Suprapubic skin (tissue), 4 donors: ENCODE measurements around the gene CLPSL2.

Source experiments
- EP300 ChIP-seq: sonication (generic); formaldehyde crosslinking; IDR thresholded peaks from one replicate; pipeline ENCODE4 v1.6.1; 2017; ENCODE audit warnings: antibody characterized with exemption
- POLR2A ChIP-seq, 2 donors: fragments of 450-650 bp; IDR thresholded peaks; one replicate each; pipeline ENCODE4 v1.6.1; 2017; ENCODE audit warnings: antibody characterized with exemption in 2 of 2, mild to moderate bottlenecking in 2 of 2, moderate library complexity in 2 of 2
- POLR2AphosphoS5 ChIP-seq, 3 donors: sonication (generic); formaldehyde crosslinking; IDR thresholded peaks; one replicate each; pipeline ENCODE4 v1.6.1; 2017; ENCODE audit warnings: antibody characterized with exemption in 3 of 3
- TF ChIP-seq, protein P1 (sequence below), 2 donors: fragments of 200-600 bp in 1 of 2; fragments of 450-650 bp in 1 of 2; sonication (generic) in 1 of 2; IDR thresholded peaks; one replicate each; pipeline ENCODE4 v1.5.1; 2016 to 2019; ENCODE audit warnings: antibody characterized with exemption in 2 of 2, mild to moderate bottlenecking in 1 of 2, moderate library complexity in 1 of 2

DNA sequence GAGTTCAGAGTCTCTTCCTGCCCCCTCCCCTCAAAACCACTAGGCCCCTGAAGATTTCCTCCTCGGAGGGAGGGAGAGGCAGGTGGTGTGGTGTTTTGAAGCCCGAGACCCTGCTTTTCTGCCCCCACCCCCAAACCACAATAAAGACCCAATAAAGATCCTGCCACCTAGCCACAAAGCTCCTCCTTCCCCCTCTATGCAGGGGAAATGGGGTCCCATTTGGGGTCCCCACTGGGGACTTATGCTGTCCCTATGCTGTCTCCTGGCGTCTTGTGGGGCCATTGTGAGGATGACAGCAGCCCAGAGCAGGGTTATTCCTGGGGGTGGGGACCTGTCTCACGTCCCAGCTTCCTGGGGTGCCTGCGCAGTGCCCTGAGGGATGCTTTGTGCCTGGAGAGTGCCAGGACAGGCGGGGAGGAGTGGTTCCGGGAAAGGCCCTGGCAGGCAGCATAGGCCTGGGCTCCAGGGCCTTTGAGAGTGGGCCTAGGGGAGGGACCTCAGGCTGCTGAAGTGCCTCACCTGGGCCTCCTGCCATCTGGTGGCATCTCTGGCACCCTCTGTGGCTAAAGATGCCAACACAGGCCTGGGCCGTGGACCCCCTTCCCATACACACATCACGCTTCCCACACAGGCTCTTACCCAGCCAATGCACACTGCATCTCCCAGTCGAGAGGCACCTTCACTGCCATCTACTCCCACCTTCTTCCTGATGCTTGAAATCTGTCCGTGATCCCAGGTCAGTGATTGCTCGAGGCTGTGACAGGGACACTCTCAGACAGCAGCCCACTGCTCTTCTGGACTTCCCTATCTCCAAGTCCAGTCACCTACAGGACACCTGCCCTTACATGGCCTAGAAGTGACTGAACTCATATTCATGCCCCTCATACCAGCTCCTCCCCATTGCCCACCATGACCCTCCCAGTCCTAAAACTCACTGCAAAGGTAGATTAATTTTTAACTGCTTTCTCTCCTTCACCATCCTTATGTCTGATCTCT lies 47.4 kb upstream of the CLPSL2 start:
- TF ChIP-seq POLR2AphosphoS5 (IDR thresholded peaks at IDR 0.05): peak in 2 of 3 donors; percentile 76 to 85
- TF ChIP-seq, protein P1, sequence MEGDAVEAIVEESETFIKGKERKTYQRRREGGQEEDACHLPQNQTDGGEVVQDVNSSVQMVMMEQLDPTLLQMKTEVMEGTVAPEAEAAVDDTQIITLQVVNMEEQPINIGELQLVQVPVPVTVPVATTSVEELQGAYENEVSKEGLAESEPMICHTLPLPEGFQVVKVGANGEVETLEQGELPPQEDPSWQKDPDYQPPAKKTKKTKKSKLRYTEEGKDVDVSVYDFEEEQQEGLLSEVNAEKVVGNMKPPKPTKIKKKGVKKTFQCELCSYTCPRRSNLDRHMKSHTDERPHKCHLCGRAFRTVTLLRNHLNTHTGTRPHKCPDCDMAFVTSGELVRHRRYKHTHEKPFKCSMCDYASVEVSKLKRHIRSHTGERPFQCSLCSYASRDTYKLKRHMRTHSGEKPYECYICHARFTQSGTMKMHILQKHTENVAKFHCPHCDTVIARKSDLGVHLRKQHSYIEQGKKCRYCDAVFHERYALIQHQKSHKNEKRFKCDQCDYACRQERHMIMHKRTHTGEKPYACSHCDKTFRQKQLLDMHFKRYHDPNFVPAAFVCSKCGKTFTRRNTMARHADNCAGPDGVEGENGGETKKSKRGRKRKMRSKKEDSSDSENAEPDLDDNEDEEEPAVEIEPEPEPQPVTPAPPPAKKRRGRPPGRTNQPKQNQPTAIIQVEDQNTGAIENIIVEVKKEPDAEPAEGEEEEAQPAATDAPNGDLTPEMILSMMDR (IDR thresholded peaks at IDR 0.05): no peak
- TF ChIP-seq POLR2A (IDR thresholded peaks at IDR 0.05): no peak
- no peak for TF ChIP-seq EP300
